Measurements from ENCODE around the gene GET3. TPM values are rescaled to one million over a fixed set of nuclear protein-coding genes. Genes with fewer than 3 reads are reported as not detected.

GET3 gene
- total and polyA plus RNA-seq, 2 of the 13 experiments (the other 11 are each of a cell fraction or from before 2014, with no cell fraction given) = 57.7 to 59.4 TPM

DNA sequence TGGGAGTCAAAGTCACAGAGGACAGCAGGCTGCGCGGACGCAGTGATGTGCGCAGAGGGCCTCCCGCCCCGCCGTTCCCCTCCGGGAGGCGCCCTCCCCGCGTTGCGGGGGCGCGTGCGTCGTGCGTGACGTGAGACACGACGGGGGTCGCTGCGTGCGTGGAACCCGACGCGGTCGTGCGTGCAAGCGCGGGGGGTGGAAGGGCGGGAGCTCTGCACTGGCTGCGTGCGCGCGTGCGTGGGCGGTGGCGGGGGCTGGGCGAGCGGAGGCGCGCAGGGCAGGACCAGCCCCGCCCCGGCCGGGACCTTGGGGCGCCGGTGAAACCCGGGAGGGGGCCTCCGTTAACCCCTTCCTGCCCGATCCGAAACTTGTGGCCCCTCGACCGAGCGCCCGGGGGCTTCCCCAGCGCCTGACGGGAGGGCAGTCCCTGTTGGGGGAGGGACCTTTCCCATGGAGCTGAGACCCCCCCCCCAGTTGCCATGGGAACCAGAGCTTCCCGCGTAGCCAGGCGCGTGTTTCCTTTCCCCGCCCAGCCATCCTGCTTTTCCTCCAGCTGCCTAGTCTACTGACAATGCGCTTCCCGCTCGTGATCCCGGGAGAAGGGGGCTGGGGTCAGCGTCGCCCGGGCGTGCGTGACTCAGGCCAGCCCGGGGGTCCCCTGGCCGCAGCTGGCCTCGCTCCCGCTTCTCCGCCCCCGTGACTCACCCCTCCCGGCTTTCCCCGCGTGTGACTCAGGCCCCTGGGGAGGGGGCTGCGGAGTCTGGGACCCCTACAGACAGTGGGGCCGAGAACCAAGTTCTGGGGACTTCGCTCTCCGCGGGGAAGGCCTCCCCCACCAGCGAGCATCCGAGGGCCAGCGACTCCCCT, 45.4 kb downstream of the GET3 start (continued):
- no peak for TF ChIP-seq ZHX2 (IDR thresholded peaks at IDR 0.05; ENCODE audit: low read depth)
- no peak for TF ChIP-seq ZHX2 (CRISPR knock-in tag; IDR thresholded peaks at IDR 0.05; ENCODE audit: borderline replicate concordance)
- no peak for TF ChIP-seq FOSL1 (CRISPR knock-in tag; IDR thresholded peaks at IDR 0.05; ENCODE audit: borderline replicate concordance)
- TF ChIP-seq NR2F2 (IDR thresholded peaks at IDR 0.05; ENCODE audit: borderline replicate concordance, low read depth) = no peak
- peak; percentile 57; the same call in 1 of the 2 replicates for TF ChIP-seq ETV6 (CRISPR knock-in tag; conservative IDR thresholded peaks at IDR 0.05)
- TF ChIP-seq, protein P1, sequence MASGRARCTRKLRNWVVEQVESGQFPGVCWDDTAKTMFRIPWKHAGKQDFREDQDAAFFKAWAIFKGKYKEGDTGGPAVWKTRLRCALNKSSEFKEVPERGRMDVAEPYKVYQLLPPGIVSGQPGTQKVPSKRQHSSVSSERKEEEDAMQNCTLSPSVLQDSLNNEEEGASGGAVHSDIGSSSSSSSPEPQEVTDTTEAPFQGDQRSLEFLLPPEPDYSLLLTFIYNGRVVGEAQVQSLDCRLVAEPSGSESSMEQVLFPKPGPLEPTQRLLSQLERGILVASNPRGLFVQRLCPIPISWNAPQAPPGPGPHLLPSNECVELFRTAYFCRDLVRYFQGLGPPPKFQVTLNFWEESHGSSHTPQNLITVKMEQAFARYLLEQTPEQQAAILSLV (CRISPR knock-in tag; IDR thresholded peaks at IDR 0.05; ENCODE audit: borderline replicate concordance) = peak; percentile 59; the same call in 1 of the 2 replicates
- no peak for TF ChIP-seq ZNF510 (CRISPR knock-in tag; IDR thresholded peaks at IDR 0.05; ENCODE audit: low read depth)
- no peak for TF ChIP-seq NAIF1 (CRISPR knock-in tag; IDR thresholded peaks at IDR 0.05; ENCODE audit: borderline replicate concordance)
- no peak for TF ChIP-seq THAP7 (CRISPR knock-in tag; IDR thresholded peaks at IDR 0.05)
- TF ChIP-seq EEA1 (CRISPR knock-in tag; IDR thresholded peaks at IDR 0.05; ENCODE audit: borderline replicate concordance) = peak; percentile 72; the same call in 1 of the 2 replicates
- TF ChIP-seq ZBTB1 (CRISPR knock-in tag; IDR thresholded peaks at IDR 0.05; ENCODE audit: borderline replicate concordance) = peak; percentile 77; the same call in 1 of the 2 replicates
- peak; percentile 32; the same call in 1 of the 2 replicates for TF ChIP-seq HOXA3 (CRISPR knock-in tag; IDR thresholded peaks at IDR 0.05)
- TF ChIP-seq ZMYM4 (CRISPR knock-in tag; IDR thresholded peaks at IDR 0.05) = no peak
- no peak for TF ChIP-seq RXRB (CRISPR knock-in tag; IDR thresholded peaks at IDR 0.05; ENCODE audit: borderline replicate concordance)
- peak; percentile 43 for TF ChIP-seq KDM2A (CRISPR knock-in tag; IDR thresholded peaks at IDR 0.05; ENCODE audit: borderline replicate concordance, low read depth)
- no peak for TF ChIP-seq ZNF264 (CRISPR knock-in tag; IDR thresholded peaks at IDR 0.05)
- no peak for TF ChIP-seq HNRNPUL1 (IDR thresholded peaks at IDR 0.05; ENCODE audit: low read depth, low read length)
- TF ChIP-seq EED (CRISPR knock-in tag; IDR thresholded peaks at IDR 0.05) = no peak
- TF ChIP-seq, protein P2, sequence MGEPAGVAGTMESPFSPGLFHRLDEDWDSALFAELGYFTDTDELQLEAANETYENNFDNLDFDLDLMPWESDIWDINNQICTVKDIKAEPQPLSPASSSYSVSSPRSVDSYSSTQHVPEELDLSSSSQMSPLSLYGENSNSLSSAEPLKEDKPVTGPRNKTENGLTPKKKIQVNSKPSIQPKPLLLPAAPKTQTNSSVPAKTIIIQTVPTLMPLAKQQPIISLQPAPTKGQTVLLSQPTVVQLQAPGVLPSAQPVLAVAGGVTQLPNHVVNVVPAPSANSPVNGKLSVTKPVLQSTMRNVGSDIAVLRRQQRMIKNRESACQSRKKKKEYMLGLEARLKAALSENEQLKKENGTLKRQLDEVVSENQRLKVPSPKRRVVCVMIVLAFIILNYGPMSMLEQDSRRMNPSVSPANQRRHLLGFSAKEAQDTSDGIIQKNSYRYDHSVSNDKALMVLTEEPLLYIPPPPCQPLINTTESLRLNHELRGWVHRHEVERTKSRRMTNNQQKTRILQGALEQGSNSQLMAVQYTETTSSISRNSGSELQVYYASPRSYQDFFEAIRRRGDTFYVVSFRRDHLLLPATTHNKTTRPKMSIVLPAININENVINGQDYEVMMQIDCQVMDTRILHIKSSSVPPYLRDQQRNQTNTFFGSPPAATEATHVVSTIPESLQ (CRISPR knock-in tag; conservative IDR thresholded peaks at IDR 0.05) = no peak

All from HepG2 (cell line).